HG03159 (cell line): ENCODE data around the gene HACL1.
"Not testable (repeated sequence)": the region's sequence is repeated elsewhere in the genome, so short reads cannot be mapped to it uniquely, and the experiment has no call there.

Experiments
- ATAC-seq: cut with Tn5 transposase; IDR thresholded peaks from one replicate; pipeline ENCODE4 v1.9.1; 2021; ENCODE audit warnings: mild to moderate bottlenecking, moderate library complexity; ENCODE audit not compliant: unreplicated experiment

Gene HACL1

GRCh38 chr3:15630646-15631350 is 29.4 kb upstream of the HACL1 start:
- peak; percentile 45 for ATAC-seq

GRCh38 chr3:15629860-15630597 is 28.7 kb upstream of the HACL1 start:
- ATAC-seq: peak; percentile 93

GRCh38 chr3:15628967-15629366 is 27.6 kb upstream of the HACL1 start:
- no peak for ATAC-seq

- ATAC-seq: no peak
Observed at GRCh38 chr3:15623535-15624440, 22.4 kb upstream of the HACL1 start.

- ATAC-seq: not testable (repeated sequence)
Observed at GRCh38 chr3:15619659-15620464, 18.5 kb upstream of the HACL1 start.

GRCh38 chr3:15616053-15616452 is 14.7 kb upstream of the HACL1 start:
- no peak for ATAC-seq

- no peak for ATAC-seq
Observed at GRCh38 chr3:15614958-15615357, 13.6 kb upstream of the HACL1 start.

- no peak for ATAC-seq
Observed at GRCh38 chr3:15612001-15612400, 10.6 kb upstream of the HACL1 start.

- no peak for ATAC-seq
Observed at GRCh38 chr3:15611018-15611417, 9.6 kb upstream of the HACL1 start.

- ATAC-seq: no peak
Observed at GRCh38 chr3:15610082-15610759, 8.9 kb upstream of the HACL1 start.

GRCh38 chr3:15606434-15606891 is 5.1 kb upstream of the HACL1 start:
- no peak for ATAC-seq

- ATAC-seq: not testable (repeated sequence)
Observed at GRCh38 chr3:15604584-15604983, 3.2 kb upstream of the HACL1 start.

GRCh38 chr3:15602816-15603215 is 1.4 kb upstream of the HACL1 start:
- not testable (repeated sequence) for ATAC-seq

GRCh38 chr3:15602146-15602536 is 772 bp upstream of the HACL1 start:
- peak; percentile 7 for ATAC-seq

GRCh38 chr3:15601046-15601398 is 347 bp downstream of the HACL1 start:
- ATAC-seq: peak; percentile 16

GRCh38 chr3:15595955-15596354 is 5.4 kb downstream of the HACL1 start:
- no peak for ATAC-seq

GRCh38 chr3:15592968-15593367 is 8.4 kb downstream of the HACL1 start:
- no peak for ATAC-seq

- ATAC-seq: no peak
Observed at GRCh38 chr3:15591928-15592327, 9.4 kb downstream of the HACL1 start.

GRCh38 chr3:15591242-15591641 is 10.1 kb downstream of the HACL1 start:
- ATAC-seq: no peak
